Ovary (tissue), 3 donors: ENCODE measurements around the gene DIRAS1.

Experiments used
- EP300 ChIP-seq: sonication (generic); formaldehyde crosslinking; IDR thresholded peaks from one replicate; pipeline ENCODE4 v1.6.1; 2017; ENCODE audit warnings: antibody characterized with exemption
- POLR2A ChIP-seq: fragments of 450-650 bp; IDR thresholded peaks from one replicate; pipeline ENCODE4 v1.6.1; 2017; ENCODE audit warnings: antibody characterized with exemption, mild to moderate bottlenecking, moderate library complexity
- TF ChIP-seq, protein P1 (sequence below), 3 donors: fragments of 450-650 bp in 2 of 3; fragments of 200-600 bp in 1 of 3; IDR thresholded peaks; one replicate each; pipeline versions ENCODE4 v1.5.1 to v1.8.0; 2016 to 2022; ENCODE audit warnings: antibody characterized with exemption in 3 of 3, mild to moderate bottlenecking in 1 of 3
- donor health status: DM: no; HTN: no; CAD: no.

- TF ChIP-seq, protein P1, sequence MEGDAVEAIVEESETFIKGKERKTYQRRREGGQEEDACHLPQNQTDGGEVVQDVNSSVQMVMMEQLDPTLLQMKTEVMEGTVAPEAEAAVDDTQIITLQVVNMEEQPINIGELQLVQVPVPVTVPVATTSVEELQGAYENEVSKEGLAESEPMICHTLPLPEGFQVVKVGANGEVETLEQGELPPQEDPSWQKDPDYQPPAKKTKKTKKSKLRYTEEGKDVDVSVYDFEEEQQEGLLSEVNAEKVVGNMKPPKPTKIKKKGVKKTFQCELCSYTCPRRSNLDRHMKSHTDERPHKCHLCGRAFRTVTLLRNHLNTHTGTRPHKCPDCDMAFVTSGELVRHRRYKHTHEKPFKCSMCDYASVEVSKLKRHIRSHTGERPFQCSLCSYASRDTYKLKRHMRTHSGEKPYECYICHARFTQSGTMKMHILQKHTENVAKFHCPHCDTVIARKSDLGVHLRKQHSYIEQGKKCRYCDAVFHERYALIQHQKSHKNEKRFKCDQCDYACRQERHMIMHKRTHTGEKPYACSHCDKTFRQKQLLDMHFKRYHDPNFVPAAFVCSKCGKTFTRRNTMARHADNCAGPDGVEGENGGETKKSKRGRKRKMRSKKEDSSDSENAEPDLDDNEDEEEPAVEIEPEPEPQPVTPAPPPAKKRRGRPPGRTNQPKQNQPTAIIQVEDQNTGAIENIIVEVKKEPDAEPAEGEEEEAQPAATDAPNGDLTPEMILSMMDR (IDR thresholded peaks at IDR 0.05): no peak
- no peak for TF ChIP-seq POLR2A
- TF ChIP-seq EP300: no peak
Observed at GRCh38 chr19:2670217-2670616, 51.0 kb downstream of the DIRAS1 start.
